Left ventricle myocardium inferior (tissue), 1 donor: ENCODE results near the gene BECN2. TPM values are rescaled to one million over a fixed set of nuclear protein-coding genes. Genes with fewer than 3 reads are reported as not detected.

Experiments used
- DNase-seq: peaks from one replicate; pipeline ENCODE4 v3.0.0-alpha.2; 2020
- H3K27ac ChIP-seq: fragments of 200-600 bp; replicated peaks from 2 replicates; pipeline ENCODE4 v1.8.0; 2021
- H3K27me3 ChIP-seq: fragments of 200-600 bp; 2 replicates; pipeline ENCODE4 v1.8.0; 2021; ENCODE audit warnings: low read depth
- H3K36me3 ChIP-seq: fragments of 200-600 bp; 2 replicates; pipeline ENCODE4 v1.8.0; 2021
- H3K4me1 ChIP-seq: fragments of 200-600 bp; 2 replicates; pipeline ENCODE4 v1.8.0; 2021
- H3K4me3 ChIP-seq: fragments of 200-600 bp; 2 replicates; pipeline ENCODE4 v1.8.0; 2021; ENCODE audit warnings: mild to moderate bottlenecking, moderate library complexity
- H3K9me3 ChIP-seq: fragments of 200-600 bp; replicated peaks from 2 replicates; pipeline ENCODE4 v1.8.0; 2021
- CTCF ChIP-seq: fragments of 200-600 bp; IDR thresholded peaks from 2 replicates; pipeline ENCODE4 v1.8.0; 2021; ENCODE audit warnings: antibody characterized with exemption, mild to moderate bottlenecking, borderline replicate concordance
- intact Hi-C: fragments of 100-400 bp; cut with micrococcal nuclease; formaldehyde crosslinking; loops from one replicate; pipeline ENCODE4 v1.11.0; 2022
- total RNA-seq: library from RNA; stranded (reverse); fragmentation: NEBNext Ultra II Directional; extraction: Animal tissue kit (Norgen Biotek cat#: 25700); gene quantifications from one replicate; pipeline ENCODE4 v1.2.1, GENCODE V29; 2021
- donor health status: DM: no; HTN: yes; CAD: no; lungs with severe emphysema.

BECN2 gene
- total RNA-seq, 1 donor from 2014 or later = not detected

GRCh38 chr1:241997401-241997998 is 39.9 kb downstream of the BECN2 start:
- peaks cover 11% of the 10 kb centered on the region for H3K4me1 ChIP-seq
- peaks cover 53% of the 10 kb centered on the region for H3K27me3 ChIP-seq
- TF ChIP-seq CTCF = no peak
- H3K27ac ChIP-seq = no peak overlapping the region
- H3K9me3 ChIP-seq = no peaks in the 10 kb centered on the region
- no peak for DNase-seq
- intact Hi-C loops = no loop called here
- no peak overlapping the region for H3K4me3 ChIP-seq
- H3K36me3 ChIP-seq = no peaks in the 10 kb centered on the region

- TF ChIP-seq CTCF = peak; percentile 69
- H3K9me3 ChIP-seq = no peaks in the 10 kb centered on the region
- peaks cover 44% of the 10 kb centered on the region for H3K27me3 ChIP-seq
- intact Hi-C loops = no loop called here
- DNase-seq = peak; percentile 74
- no peaks in the 10 kb centered on the region for H3K36me3 ChIP-seq
- peak overlapping the region; percentile 55 for H3K4me3 ChIP-seq
- peak overlapping the region; percentile 54 for H3K27ac ChIP-seq
- H3K4me1 ChIP-seq = peaks cover 11% of the 10 kb centered on the region
Measured at GRCh38 chr1:241998412-241998921, 40.9 kb downstream of the BECN2 start.

GRCh38 chr1:241999026-241999425 is 41.5 kb downstream of the BECN2 start, which contains the start of gene MAP1LC3C:
TSS of gene MAP1LC3C (minus strand) at chr1:241999098. CDS start at chr1:241999008, 90 bp downstream.
- TF ChIP-seq CTCF = no peak
- H3K36me3 ChIP-seq = no peaks in the 10 kb centered on the region
- H3K9me3 ChIP-seq = no peaks in the 10 kb centered on the region
- H3K4me3 ChIP-seq = peak within 1 kb of the TSS; percentile 55
- H3K4me1 ChIP-seq = peaks cover 11% of the 10 kb centered on the region
- intact Hi-C loops = no loop called here
- peaks cover 38% of the 10 kb centered on the region for H3K27me3 ChIP-seq
- no peak for DNase-seq
- H3K27ac ChIP-seq = peak within 1 kb of the TSS; percentile 54

- Histone ChIP-seq H3K27me3 (peaks cover 36% of the 10 kb centered on the region), H3K36me3 (no peaks in the 10 kb centered on the region), H3K4me1 (peaks cover 11% of the 10 kb centered on the region), H3K9me3 (no peaks in the 10 kb centered on the region), H3K27ac (no peak overlapping the region), H3K4me3 (no peak overlapping the region)
- intact Hi-C loops = no loop called here
- no peak for TF ChIP-seq CTCF
- DNase-seq = no peak
Measured at GRCh38 chr1:242000434-242000833, 42.9 kb downstream of the BECN2 start.

- Histone ChIP-seq H3K27ac (no peak overlapping the region), H3K36me3 (no peaks in the 10 kb centered on the region), H3K4me1 (peaks cover 11% of the 10 kb centered on the region), H3K27me3 (peaks cover 28% of the 10 kb centered on the region), H3K4me3 (no peak overlapping the region), H3K9me3 (no peaks in the 10 kb centered on the region)
- DNase-seq = no peak
- TF ChIP-seq CTCF = no peak
- intact Hi-C loops = no loop called here
Measured at GRCh38 chr1:242002072-242002471, 44.5 kb downstream of the BECN2 start.
